Sciatic nerve (tissue), 2 donors: Measurements from ENCODE around the gene SLC1A5. TPM values are rescaled to one million over a fixed set of nuclear protein-coding genes. Genes with fewer than 3 reads are reported as not detected.

Experiments
- ATAC-seq: fragments of 200-7000 bp; cut with Tn5 transposase; one replicate; pipeline ENCODE4 v1.9.1; 2020; ENCODE audit warnings: mild to moderate bottlenecking, moderate library complexity
- DNase-seq: peaks from one replicate; pipeline ENCODE4 v3.0.0-alpha.2; 2020; ENCODE audit warnings: low spot score
- intact Hi-C: fragments of 100-400 bp; cut with DNase I; formaldehyde crosslinking; loops from one replicate; pipeline ENCODE4 v1.14.2; 2022
- total RNA-seq: library from RNA; stranded (reverse); fragmentation: NEBNext Ultra II Directional; extraction: Animal tissue kit (Norgen Biotek cat#: 25700); gene quantifications from one replicate; pipeline ENCODE4 v1.2.1, GENCODE V29; 2021
- donor health status: DM: no; HTN: no; CAD: no.
- donor health status: DM: no; HTN: no; CAD: no.

The SLC1A5 gene
- total RNA-seq, 1 donor from 2014 or later: 71.0 TPM

GRCh38 chr19:46753420-46754155 lies 34.8 kb downstream of the SLC1A5 start:
- DNase-seq: no peak
- intact Hi-C loops: no loop called here
- no peak for ATAC-seq

DNA sequence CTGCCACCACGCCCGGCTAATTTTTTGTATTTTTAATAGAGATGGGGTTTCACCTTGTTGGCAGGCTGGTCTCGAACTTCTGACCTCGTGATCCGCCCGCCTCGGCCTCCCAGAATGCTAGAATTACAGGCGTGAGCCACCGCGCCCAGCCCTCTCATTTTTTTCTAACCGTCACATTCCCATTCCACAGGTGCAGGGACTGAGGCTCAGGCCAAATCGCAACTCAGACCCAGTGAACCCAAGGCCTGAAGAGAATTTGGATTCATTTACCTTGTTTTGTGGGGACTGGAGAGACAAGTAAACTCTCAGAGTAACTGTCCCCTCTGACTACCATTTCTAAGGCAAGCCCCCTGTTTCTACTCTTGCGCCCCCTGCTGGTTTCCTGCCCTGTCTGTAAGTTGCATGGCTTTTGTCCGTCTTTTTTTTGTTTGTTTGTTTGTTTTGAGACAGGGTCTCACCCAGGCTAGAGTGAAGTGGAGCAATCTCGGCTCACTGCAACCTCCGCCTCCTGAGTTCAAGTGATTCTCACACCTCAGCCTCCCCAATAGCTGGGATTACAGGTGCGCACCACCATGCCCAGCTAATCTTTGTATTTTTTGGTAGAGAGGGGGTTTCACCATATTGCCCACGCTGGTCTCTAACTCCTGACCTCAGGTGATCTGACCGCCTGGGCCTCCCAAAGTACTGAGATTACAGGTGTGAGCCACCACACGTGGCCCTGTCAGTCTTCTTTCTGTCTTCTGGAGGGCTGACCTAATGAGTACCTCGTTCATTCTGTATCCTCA lies 39.9 kb downstream of the SLC1A5 start:
- no peak for ATAC-seq
- peak; percentile 88 for DNase-seq
- intact Hi-C loops: no loop called here

- DNase-seq (no peak), ATAC-seq (peak; percentile 58)
- intact Hi-C loops: no loop called here
Observed at GRCh38 chr19:46746281-46747057, 41.9 kb downstream of the SLC1A5 start, which contains the start of gene STRN4. STRN4 (minus strand) TSS chr19:46746450; CDS start chr19:46746430, 20 bp downstream.

- intact Hi-C loops: no loop called here
- peak; percentile 49 for ATAC-seq
- DNase-seq: no peak
Observed at GRCh38 chr19:46745521-46746280, 42.7 kb downstream of the SLC1A5 start, which contains the start of gene FKRP. FKRP (plus strand) TSS chr19:46746057; CDS start chr19:46755451, 9,394 bp downstream.

DNA sequence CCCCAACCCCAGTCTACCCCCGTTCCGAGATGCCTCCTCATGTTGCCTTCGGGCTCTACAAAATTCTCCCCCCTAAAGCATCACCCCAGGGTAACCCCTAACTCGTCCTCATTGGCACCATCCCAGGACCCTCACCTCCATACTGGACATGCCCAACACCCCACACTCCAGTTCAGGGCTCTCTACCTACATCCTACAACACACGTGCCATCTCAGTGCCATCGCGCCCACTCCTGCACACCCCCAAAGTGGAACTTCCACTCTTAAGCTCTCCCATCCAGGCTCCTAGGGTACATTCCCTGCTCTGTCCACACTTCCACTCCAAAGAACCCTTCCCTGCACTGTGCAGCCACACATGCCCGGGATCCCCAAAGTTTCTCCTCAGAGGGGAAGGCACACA lies 43.4 kb downstream of the SLC1A5 start:
- peak; percentile 40 for ATAC-seq
- intact Hi-C loops: no loop called here
- DNase-seq: no peak

GRCh38 chr19:46744005-46744691 lies 44.2 kb downstream of the SLC1A5 start:
- DNase-seq: no peak
- intact Hi-C loops: no loop called here
- no peak for ATAC-seq

DNA sequence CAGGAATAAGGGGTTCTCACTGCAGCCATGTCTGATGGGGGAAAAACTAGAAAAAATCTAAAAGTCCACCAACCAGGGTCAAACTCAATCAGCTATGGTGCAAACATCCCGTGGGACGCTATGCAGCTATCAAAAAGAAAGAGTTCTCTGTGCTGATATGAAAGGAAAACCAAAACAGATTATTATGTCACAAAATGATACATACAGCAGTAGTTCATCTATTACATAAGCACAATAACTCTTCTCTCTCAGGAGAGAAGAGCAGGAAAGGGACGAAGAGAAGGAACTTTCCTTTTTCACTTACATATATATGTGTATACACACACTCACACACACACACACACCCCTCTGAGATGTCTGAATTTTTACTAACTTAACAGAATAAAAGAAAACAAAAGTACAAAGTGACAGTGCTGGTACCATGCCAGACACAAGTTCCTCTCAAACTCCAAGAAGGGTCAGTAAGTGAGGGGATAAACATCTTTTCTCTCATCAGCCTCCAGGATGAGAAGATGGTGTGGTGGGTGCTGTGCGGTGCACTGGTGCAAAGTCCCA lies 45.4 kb downstream of the SLC1A5 start:
- DNase-seq: no peak
- ATAC-seq: no peak
- intact Hi-C loops: no loop called here

GRCh38 chr19:46741447-46741846 lies 46.9 kb downstream of the SLC1A5 start:
- DNase-seq (no peak), ATAC-seq (no peak)
- intact Hi-C loops: no loop called here

DNA sequence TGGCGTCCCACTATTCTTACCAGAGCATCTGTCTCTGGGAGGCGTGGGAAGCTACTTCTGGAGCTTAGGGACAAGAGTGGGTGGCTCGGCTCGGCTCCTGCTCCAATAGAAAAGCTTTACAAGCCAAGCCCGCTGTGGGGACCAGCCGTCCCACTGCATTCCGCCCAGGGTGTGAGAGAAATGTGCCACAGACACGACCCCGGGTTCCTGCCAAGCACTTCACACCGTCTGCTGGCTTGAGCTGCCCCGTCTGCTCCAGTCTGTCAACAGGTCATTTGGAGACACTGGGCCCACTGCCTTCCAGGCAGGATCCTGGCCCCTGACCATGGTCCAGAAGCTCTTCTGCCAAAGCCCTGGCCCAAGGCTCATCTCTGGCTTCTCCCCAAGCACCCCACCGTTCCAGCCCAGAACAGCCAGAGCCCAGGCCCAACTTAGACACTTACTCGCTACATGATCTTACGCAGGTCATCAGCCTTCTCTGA lies 49.1 kb downstream of the SLC1A5 start:
- intact Hi-C loops: no loop called here
- ATAC-seq: peak; percentile 50
- no peak for DNase-seq

DNA sequence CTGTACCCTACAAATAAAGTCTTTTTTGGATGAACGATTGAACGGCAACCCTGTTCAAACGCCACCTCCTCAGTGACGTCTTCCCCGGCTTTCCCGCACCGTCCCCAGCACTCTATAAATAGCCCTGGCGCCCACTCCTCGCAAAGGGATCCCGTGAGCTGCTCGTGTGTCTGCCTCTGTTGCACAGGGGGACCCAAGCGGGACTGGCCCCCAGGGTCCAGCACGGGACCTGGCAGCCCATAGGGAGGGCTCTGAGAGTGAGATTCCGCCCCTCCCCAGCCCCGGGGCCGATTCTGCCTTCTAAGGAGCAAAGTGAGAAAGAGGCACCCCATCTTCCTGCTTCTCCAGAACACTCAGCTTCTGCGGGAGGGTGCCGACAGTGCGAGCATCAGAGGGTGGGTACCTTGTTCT lies 50.6 kb downstream of the SLC1A5 start:
- ATAC-seq: peak; percentile 6
- no peak for DNase-seq
- intact Hi-C loops: no loop called here

- ATAC-seq (no peak), DNase-seq (no peak)
- intact Hi-C loops: no loop called here
Observed at GRCh38 chr19:46737298-46737654, 51.1 kb downstream of the SLC1A5 start.

GRCh38 chr19:46736531-46737297 lies 51.7 kb downstream of the SLC1A5 start:
- intact Hi-C loops: no loop called here
- ATAC-seq (peak; percentile 54), DNase-seq (no peak)

DNA sequence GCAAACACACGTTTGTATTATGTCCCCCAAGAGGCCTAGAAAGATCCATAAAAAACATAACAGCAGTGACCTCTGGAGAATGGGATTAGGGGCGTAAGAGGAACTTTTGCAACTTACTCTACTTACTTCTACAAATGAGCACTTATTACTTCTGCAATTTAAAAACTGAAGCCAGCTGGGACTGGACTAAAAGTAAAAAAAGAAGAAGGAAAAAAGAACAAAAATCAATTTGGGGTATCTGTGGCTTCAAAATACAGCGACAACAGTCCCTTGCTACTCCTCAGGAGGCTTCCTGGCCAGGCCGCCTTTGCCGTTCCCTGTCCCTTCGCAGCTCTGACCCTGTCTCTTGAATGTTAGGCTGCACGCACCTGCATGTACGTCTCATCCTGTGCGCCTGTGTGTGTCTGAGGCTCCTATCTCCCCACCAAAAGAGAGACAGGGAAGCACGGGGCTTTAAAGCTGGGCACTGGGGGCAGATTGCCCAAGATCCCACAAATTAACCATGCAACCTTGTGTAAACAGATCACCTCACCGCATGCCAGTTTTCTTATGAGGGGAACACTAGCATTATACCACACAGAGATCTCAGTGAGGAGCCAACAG lies 54.6 kb downstream of the SLC1A5 start:
- DNase-seq: no peak
- ATAC-seq: peak; percentile 33
- intact Hi-C loops: no loop called here

DNA sequence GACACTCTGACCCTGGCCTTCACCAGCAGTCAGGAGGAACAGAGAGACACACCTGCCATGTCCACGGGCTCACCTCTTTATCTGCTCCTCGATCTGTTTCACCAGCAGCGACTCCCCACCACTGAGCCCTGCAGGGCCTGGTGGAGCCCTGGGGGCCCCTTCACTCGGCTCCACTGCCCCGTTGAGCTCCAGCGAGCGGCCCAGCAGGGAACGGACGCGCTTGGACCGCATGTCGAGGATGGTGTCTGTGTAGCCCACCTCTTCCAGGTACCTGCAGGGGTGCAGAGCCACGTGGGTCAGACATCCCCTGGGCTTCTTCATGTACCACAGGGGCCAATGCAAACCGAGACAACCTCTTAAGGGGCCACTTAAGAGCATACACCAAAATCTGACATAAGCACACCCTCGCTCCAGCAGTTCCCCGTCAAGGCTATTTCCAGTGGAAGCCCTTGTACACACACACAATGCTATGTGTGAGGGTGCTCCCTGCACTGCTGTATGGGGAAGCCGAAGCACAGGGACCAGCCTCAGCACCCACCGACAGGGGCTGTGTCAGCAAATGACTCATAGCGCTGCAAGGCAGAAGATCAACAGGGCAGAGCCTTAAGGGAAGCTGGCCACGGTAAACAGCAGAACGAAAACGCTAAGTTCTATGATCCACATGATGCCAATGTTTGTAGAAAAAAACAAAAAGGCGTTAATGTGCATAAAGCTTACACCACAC lies 55.3 kb downstream of the SLC1A5 start:
- intact Hi-C loops: no loop called here
- no peak for DNase-seq
- ATAC-seq: peak; percentile 67

DNA sequence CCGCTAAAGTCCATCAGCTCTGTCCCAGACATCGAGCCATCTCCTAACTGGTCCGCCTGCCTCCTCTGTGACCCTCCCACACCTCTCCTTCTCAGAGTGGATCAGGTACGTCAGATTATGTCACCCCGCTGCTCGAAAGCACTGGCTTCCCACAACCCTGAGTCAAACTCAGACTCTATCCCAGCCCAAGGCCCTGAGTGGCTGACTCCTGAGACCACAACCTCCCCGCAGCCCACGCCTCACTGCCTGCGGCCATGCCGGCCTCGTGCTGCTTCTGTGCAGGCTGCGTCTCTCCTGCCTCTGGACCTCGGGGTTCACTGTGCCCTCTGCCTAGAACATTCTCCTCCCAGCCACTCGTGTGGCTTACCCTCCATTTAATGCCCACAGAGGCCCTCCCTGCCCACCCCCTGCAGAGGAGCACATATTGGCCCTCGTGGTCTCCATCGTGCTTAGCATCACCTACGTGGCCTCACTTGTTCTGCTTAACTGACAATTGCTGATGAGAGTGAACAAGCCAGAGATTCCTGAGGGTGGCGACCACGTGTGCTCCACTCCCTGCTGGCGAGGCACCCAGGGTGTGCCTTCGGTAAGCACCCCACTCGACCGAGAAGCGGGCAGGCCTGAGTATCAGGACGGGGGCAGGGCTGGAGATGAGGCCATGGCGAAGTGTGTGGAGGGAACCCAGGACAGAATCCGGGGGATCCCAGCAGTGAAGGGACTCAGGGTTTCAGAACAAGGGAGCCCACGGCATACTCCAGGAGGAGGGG lies 56.0 kb downstream of the SLC1A5 start:
- no peak for DNase-seq
- intact Hi-C loops: no loop called here
- ATAC-seq: peak; percentile 8
